Airway epithelial cell (primary cell): ENCODE data around the gene SLC4A5. TPM values are rescaled to one million over a fixed set of nuclear protein-coding genes. Genes with fewer than 3 reads are reported as not detected.

Experiments
- total RNA-seq: library from RNA; depleted of rRNA; stranded (reverse); fragments of >200 nt; gene quantifications from 2 replicates; pipeline ENCODE4 v1.2.3, GENCODE V29; 2015

The SLC4A5 gene
- total RNA-seq: 0.14 TPM in 1 of 2 replicates, not detected in the other

GRCh38 chr2:74343316-74343715, at the start of gene SLC4A5:
Gene SLC4A5, minus strand, starts transcription at chr2:74343416. Its CDS starts 28,393 bp downstream, at chr2:74315023.

DNA sequence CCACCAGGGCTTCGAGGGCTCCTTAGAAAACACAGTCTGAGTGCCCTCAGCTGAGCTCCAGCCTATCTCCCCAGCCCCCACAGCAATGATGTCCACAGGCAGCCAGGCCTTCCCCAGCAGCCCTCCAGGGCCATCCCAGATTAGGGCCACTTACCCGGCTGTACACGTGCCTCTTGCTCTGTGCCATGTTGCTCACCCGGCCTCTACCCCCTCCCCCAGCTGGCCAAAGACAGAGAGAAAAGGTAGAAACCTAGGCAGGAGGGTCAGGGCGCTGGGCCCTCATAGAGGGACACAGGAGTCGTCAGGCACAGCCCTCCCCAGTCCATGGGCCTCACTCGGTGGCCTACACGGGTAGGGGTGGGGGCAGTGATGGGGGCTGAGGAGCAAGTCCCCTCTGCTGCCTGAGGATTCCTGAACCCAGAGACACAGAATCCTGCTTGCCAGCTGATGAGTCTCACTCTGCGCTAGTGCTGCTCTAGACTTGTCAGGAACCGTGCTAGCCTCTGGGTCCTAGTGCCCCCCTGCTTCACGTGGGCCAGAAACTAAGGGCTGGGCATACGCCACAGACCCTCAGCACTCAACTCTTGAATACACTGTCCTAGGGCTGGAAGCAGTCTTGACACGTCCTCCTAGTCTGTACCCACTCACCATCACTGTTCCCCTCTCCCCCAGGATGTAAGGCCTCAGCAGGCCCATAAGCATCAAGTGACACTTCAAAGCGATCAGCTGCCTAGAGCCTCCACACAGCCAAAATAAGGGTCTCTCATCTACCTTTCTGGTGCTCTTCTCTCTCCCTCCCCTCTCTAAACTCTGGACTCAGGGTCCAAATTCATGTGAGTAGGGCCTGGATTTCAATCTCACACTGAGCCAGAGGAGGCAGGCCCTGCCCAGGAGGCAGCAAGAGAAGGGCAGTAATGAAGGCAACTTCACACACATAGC, 36.9 kb upstream of the SLC4A5 start, which contains the start of gene DCTN1:
DCTN1 (minus strand) TSS at position 461 of the 939 bp plus-strand sequence; CDS start at position 187, 274 bp downstream.

GRCh38 chr2:74198461-74199274, 144.5 kb downstream of the SLC4A5 start, which contains the start of gene MTHFD2:
Gene MTHFD2, plus strand, starts transcription at chr2:74198615. Its CDS starts 27 bp downstream, at chr2:74198642.

GRCh38 chr2:74178211-74179062, 164.8 kb downstream of the SLC4A5 start, which contains the start of gene MOB1A:
Gene MOB1A, minus strand, starts transcription at chr2:74178879. Its CDS starts 205 bp downstream, at chr2:74178674.

Other genes starting within 250 kb of the SLC4A5 start
- 124 and 158 TPM in 2 replicates for gene BOLA3, start 195.5 kb downstream of the SLC4A5 start, total RNA-seq
- gene MOB1A, start 164.5 kb downstream of the SLC4A5 start, total RNA-seq: 59.0 and 93.3 TPM in 2 replicates
- 74.9 and 89.9 TPM in 2 replicates for gene MTHFD2, start 144.8 kb downstream of the SLC4A5 start, total RNA-seq
- gene DCTN1, start 36.9 kb upstream of the SLC4A5 start, total RNA-seq: 92.0 and 103 TPM in 2 replicates
- gene C2orf81, start 78.2 kb upstream of the SLC4A5 start, total RNA-seq: 0.92 and 1.1 TPM in 2 replicates
- gene WDR54, start 78.3 kb upstream of the SLC4A5 start, total RNA-seq: 45.4 and 53.5 TPM in 2 replicates
- 49.8 and 58.1 TPM in 2 replicates for gene RTKN, start 98.5 kb upstream of the SLC4A5 start, total RNA-seq
- gene INO80B, start 111.7 kb upstream of the SLC4A5 start, total RNA-seq: 20.9 and 23.4 TPM in 2 replicates
- gene WBP1, start 115.0 kb upstream of the SLC4A5 start, total RNA-seq: 57.9 and 64.7 TPM in 2 replicates
- 73.9 and 79.9 TPM in 2 replicates for gene MOGS, start 122.0 kb upstream of the SLC4A5 start, total RNA-seq
- gene MRPL53, start 129.3 kb upstream of the SLC4A5 start, total RNA-seq: 43.9 and 74.0 TPM in 2 replicates
- gene CCDC142, start 139.6 kb upstream of the SLC4A5 start, total RNA-seq: 5.5 and 9.3 TPM in 2 replicates
- gene TTC31, start 139.7 kb upstream of the SLC4A5 start, total RNA-seq: 11.1 and 12.2 TPM in 2 replicates
- 0.56 TPM in 2 replicates for gene LBX2, start 156.2 kb upstream of the SLC4A5 start, total RNA-seq
- gene PCGF1, start 164.3 kb upstream of the SLC4A5 start, total RNA-seq: 16.7 and 17.5 TPM in 2 replicates
- gene TLX2, start 171.0 kb upstream of the SLC4A5 start, total RNA-seq: not detected in 2 replicates
- gene DQX1, start 182.8 kb upstream of the SLC4A5 start, total RNA-seq: 5.3 and 6.7 TPM in 2 replicates
- gene AUP1, start 186.3 kb upstream of the SLC4A5 start, total RNA-seq: 80.1 and 85.8 TPM in 2 replicates
- gene HTRA2, start 186.5 kb upstream of the SLC4A5 start, total RNA-seq: 18.3 and 28.1 TPM in 2 replicates
- 0.33 and 0.56 TPM in 2 replicates for gene LOXL3, start 210.5 kb upstream of the SLC4A5 start, total RNA-seq
- 1.4 and 4.4 TPM in 2 replicates for gene DOK1, start 211.3 kb upstream of the SLC4A5 start, total RNA-seq